Spleen (tissue), 11 donors: ENCODE data around the gene TBX2. TPM values are rescaled to one million over a fixed set of nuclear protein-coding genes. Genes with fewer than 3 reads are reported as not detected.

Experiments used
- DNase-seq: peaks from one replicate; pipeline ENCODE4 v3.0.0-alpha.2; 2020
- H3K27ac ChIP-seq, 8 donors: fragments of 200-600 bp; sonication (generic) in 7 of 8; 1 replicate in 4 of 8; 2 replicates in 4 of 8; pipeline versions ENCODE4 v1.5.0 to v1.8.0; 2016 to 2021; ENCODE audit warnings: inconsistent platforms in 4 of 8, mild to moderate bottlenecking in 4 of 8, moderate library complexity in 1 of 8
- H3K27me3 ChIP-seq, 7 donors: fragments of 200-600 bp; sonication (generic) in 6 of 7; replicated peaks in 1 of 7; 1 replicate in 4 of 7; 2 replicates in 3 of 7; pipeline versions ENCODE4 v1.5.0 to v1.8.0; 2016 to 2021; ENCODE audit warnings: inconsistent platforms in 3 of 7, mild to moderate bottlenecking in 1 of 7
- H3K36me3 ChIP-seq, 6 donors: fragments of 200-600 bp; sonication (generic) in 5 of 6; 1 replicate in 4 of 6; 2 replicates in 2 of 6; pipeline versions ENCODE4 v1.5.0 to v1.8.0; 2016 to 2021; ENCODE audit warnings: inconsistent platforms in 2 of 6
- H3K4me1 ChIP-seq, 6 donors: fragments of 200-600 bp; sonication (generic) in 5 of 6; 1 replicate in 3 of 6; 2 replicates in 3 of 6; pipeline versions ENCODE4 v1.5.0 to v1.8.0; 2016 to 2021; ENCODE audit warnings: inconsistent platforms in 3 of 6
- H3K4me3 ChIP-seq, 8 donors: fragments of 200-600 bp; sonication (generic) in 7 of 8; 1 replicate in 4 of 8; 2 replicates in 4 of 8; pipeline versions ENCODE4 v1.5.0 to v1.8.0; 2016 to 2021; ENCODE audit warnings: inconsistent platforms in 4 of 8, mild to moderate bottlenecking in 4 of 8, moderate library complexity in 2 of 8
- H3K9me3 ChIP-seq, 8 donors: fragments of 200-600 bp; sonication (generic) in 7 of 8; 1 replicate in 4 of 8; 2 replicates in 4 of 8; pipeline versions ENCODE4 v1.5.0 to v1.8.0; 2016 to 2021; ENCODE audit warnings: inconsistent platforms in 4 of 8
- CTCF ChIP-seq, 11 experiments: fragments of 200-600 bp in 7 of 11; fragments of 450-650 bp in 4 of 11; sonication (generic) in 4 of 11; IDR thresholded peaks in 8 of 11; conservative IDR thresholded peaks in 3 of 11; 1 replicate in 7 of 11; 2 replicates in 4 of 11; pipeline versions ENCODE4 v1.4.0 to v1.8.0; 2016 to 2021; ENCODE audit warnings: antibody characterized with exemption in 11 of 11, inconsistent platforms in 4 of 11, mild to moderate bottlenecking in 1 of 11
- POLR2A ChIP-seq, 3 donors: fragments of 450-650 bp; IDR thresholded peaks; one replicate each; pipeline ENCODE4 v1.5.1; 2017; ENCODE audit warnings: antibody characterized with exemption in 3 of 3, mild to moderate bottlenecking in 1 of 3
- POLR2AphosphoS5 ChIP-seq, 3 donors: sonication (generic); formaldehyde crosslinking; IDR thresholded peaks; one replicate each; pipeline ENCODE4 v1.5.1; 2017; ENCODE audit warnings: antibody characterized with exemption in 3 of 3
- WGBS, 5 donors: extraction: QIAGEN DNeasy Blood & Tissue Kit in 3 of 5; methylation state at CpG; one replicate each; pipeline versions ENCODE4 v1.1.5 to v1.1.7; 2013 to 2018; 5-methylcytosine and 5-hydroxymethylcytosine counted together
- intact Hi-C: fragments of 100-400 bp; cut with DNase I; formaldehyde crosslinking; loops from one replicate; pipeline ENCODE4 v1.15.0; 2023; ENCODE audit warnings: low total_unique reads
- polyA plus RNA-seq, 3 donors: library from polyadenylated mRNA; stranded (reverse); fragments of 200-250 nt; gene quantifications; one replicate each; pipeline ENCODE4 v1.2.1, GENCODE V29; 2013
- total RNA-seq, 7 donors: library from RNA; depleted of rRNA in 3 of 7; stranded (reverse); fragments of >200 nt in 3 of 7; fragmentation: NEBNext Ultra II Directional in 4 of 7; extraction: Animal tissue kit (Norgen Biotek cat#: 25700) in 4 of 7; gene quantifications; one replicate each; pipeline versions ENCODE4 v1.1.0 to v1.2.1, GENCODE V29; 2016 to 2021
- donor health status: healthy with polysubstance abuse.
- donor health status: DM: no; HTN: no; CAD: no; lungs with moderate emphysema.
- donor health status: DM: no; HTN: no; CAD: no.
- donor health status: Bipolar disorder and iron deficiency.
- donor health status: healthy.
- donor health status: DM: no; HTN: no; CAD: no.
- donor health status: DM: yes; HTN: yes; CAD: no.

Gene TBX2
- total and polyA plus RNA-seq, 10 donors: 6.4 to 57.6 (median 24.1) TPM

- Histone ChIP-seq H3K36me3 (no peaks in the 10 kb centered on the region), H3K4me3 (no peak overlapping the region), H3K9me3 (no peaks in the 10 kb centered on the region), H3K27ac (no peak overlapping the region), H3K4me1 (peaks cover 20 to 69% (median 43%) of the 10 kb centered on the region in 6 donors), H3K27me3 (peaks cover 20 to 100% (median 97%) of the 10 kb centered on the region in 7 donors)
- TF ChIP-seq POLR2AphosphoS5 (IDR thresholded peaks at IDR 0.05) (no peak), CTCF (IDR thresholded peaks at IDR 0.05 in 8 of 11, conservative IDR thresholded peaks at IDR 0.05 in 3 of 11) (no peak), POLR2A (IDR thresholded peaks at IDR 0.05) (no peak)
- 24 to 41% (median 34%) methylated on average over 18 of the region's 18 CpGs for WGBS, 5 donors
- DNase-seq: no peak
- intact Hi-C loops: no loop called here
These were observed 55.8 kb downstream of the TBX2 start for GRCh38 chr17:61455324-61456060.

- Histone ChIP-seq H3K36me3 (no peaks in the 10 kb centered on the region), H3K27ac (no peak overlapping the region), H3K4me1 (peaks cover 20 to 67% (median 42%) of the 10 kb centered on the region in 6 donors), H3K9me3 (no peaks in the 10 kb centered on the region), H3K27me3 (peaks cover 20 to 100% (median 97%) of the 10 kb centered on the region in 7 donors), H3K4me3 (no peak overlapping the region)
- 14 to 28% (median 17%) methylated on average over 12 to 47 of the region's 47 CpGs for WGBS, 5 donors
- DNase-seq: no peak
- no peak for TF ChIP-seq POLR2AphosphoS5 (IDR thresholded peaks at IDR 0.05)
- peak in 1 of 11 experiments; percentile 9 for TF ChIP-seq CTCF (IDR thresholded peaks at IDR 0.05 in 8 of 11, conservative IDR thresholded peaks at IDR 0.05 in 3 of 11)
- TF ChIP-seq POLR2A (IDR thresholded peaks at IDR 0.05): no peak
- intact Hi-C loops: no loop called here
These were observed 56.5 kb downstream of the TBX2 start for GRCh38 chr17:61456061-61456681.

- Histone ChIP-seq H3K9me3 (no peaks in the 10 kb centered on the region), H3K36me3 (no peaks in the 10 kb centered on the region), H3K27me3 (peaks cover 20 to 100% (median 97%) of the 10 kb centered on the region in 7 donors), H3K4me3 (peak overlapping the region in 5 of 8 donors; percentile 9 to 54 (median 20)), H3K27ac (no peak overlapping the region), H3K4me1 (peaks cover 14 to 67% (median 38%) of the 10 kb centered on the region in 6 donors)
- no peak for TF ChIP-seq POLR2AphosphoS5 (IDR thresholded peaks at IDR 0.05)
- TF ChIP-seq CTCF (IDR thresholded peaks at IDR 0.05 in 8 of 11, conservative IDR thresholded peaks at IDR 0.05 in 3 of 11): peak in 1 of 11 experiments; percentile 5
- no peak for TF ChIP-seq POLR2A (IDR thresholded peaks at IDR 0.05)
- no peak for DNase-seq
- intact Hi-C loops: no loop called here
- WGBS, 5 donors: 7 to 17% (median 11%) methylated on average over 13 to 45 of the region's 45 CpGs
These were observed 57.1 kb downstream of the TBX2 start for GRCh38 chr17:61456688-61457225.
